HepG2 (cell line): Measurements from ENCODE around the gene PPM1E. TPM values are rescaled to one million over a fixed set of nuclear protein-coding genes. Genes with fewer than 3 reads are reported as not detected.

Source experiments
- ATAC-seq: fragments of 200-7000 bp; cut with Tn5 transposase; 3 replicates; pipeline ENCODE4 v1.9.1; 2020; ENCODE audit warnings: mild to moderate bottlenecking, moderate library complexity
- BruUV-seq: library from RNA; stranded (reverse); fragments of 400-500 nt; replicated peaks from 2 replicates; lab custom pipeline; 2021; lab: Mats Ljungman, UMichigan
- CTCF ChIA-PET: fragments of 300-600 bp; formaldehyde crosslinking; extraction: SDS; loops from one replicate; lab custom pipeline; 2021; ENCODE audit warnings: low total read pairs, inconsistent platforms, low intra/inter-chr PET ratio; lab: Yijun Ruan, JAX
- POLR2A ChIA-PET: fragments of 350-600 bp; sonication (Branson Sonifier 250); formaldehyde crosslinking; loops from one replicate; lab custom pipeline; 2020; ENCODE audit warnings: antibody characterized with exemption, inconsistent platforms; lab: Yijun Ruan, JAX
- DNase-seq: peaks from one replicate; pipeline ENCODE4 v3.0.0-alpha.2; 2015; ENCODE audit warnings: low spot score
- FAIRE-seq: peaks from 3 replicates; lab custom pipeline; 2011; peaks lifted over from hg19 to GRCh38; lab: Jason Lieb, UNC
- H2AFZ ChIP-seq: one replicate; pipeline ENCODE4 v1.6.1; 2011; ENCODE audit warnings: low read length, inconsistent platforms
- H3K27ac ChIP-seq: fragments of 300-600 bp; 3 replicates; pipeline ENCODE4 v1.8.0; 2011; ENCODE audit warnings: mixed run types, mild to moderate bottlenecking, mixed read lengths, low read length, inconsistent platforms; ENCODE audit not compliant: insufficient read depth; ENCODE audit errors: extremely low read length
- H3K27me3 ChIP-seq, 2 experiments: fragments of 200-600 bp in 1 of 2; 2 replicates in 1 of 2; 3 replicates in 1 of 2; pipeline versions ENCODE4 v1.6.0 to v1.8.0; 2011; ENCODE audit warnings: low read length in 2 of 2, mild to moderate bottlenecking in 2 of 2, moderate library complexity in 2 of 2, inconsistent platforms in 1 of 2; ENCODE audit not compliant: insufficient read depth in 2 of 2, control insufficient read depth in 1 of 2
- H3K36me3 ChIP-seq, 2 experiments: fragments of 200-600 bp in 1 of 2; replicated peaks in 1 of 2; 2 replicates in 1 of 2; 3 replicates in 1 of 2; pipeline versions ENCODE4 v1.5.1 to v1.8.0; 2011; ENCODE audit warnings: low read length in 2 of 2, inconsistent platforms in 1 of 2; ENCODE audit not compliant: insufficient read depth in 2 of 2, control insufficient read depth in 1 of 2
- H3K4me1 ChIP-seq: 2 replicates; pipeline ENCODE4 v1.5.1; 2012; ENCODE audit warnings: low read length, inconsistent platforms; ENCODE audit not compliant: insufficient read depth
- H3K4me2 ChIP-seq: 2 replicates; pipeline ENCODE4 v1.6.0; 2011; ENCODE audit warnings: low read depth, low read length, inconsistent platforms
- H3K4me3 ChIP-seq, 3 experiments: fragments of 200-600 bp in 1 of 3; sonication (generic), shearing (Covaris generic) in 1 of 3; replicated peaks in 1 of 3; 2 replicates each; pipeline ENCODE4 v1.5.1; 2011 to 2016; ENCODE audit warnings: low read length in 3 of 3, inconsistent platforms in 2 of 3, low read depth in 2 of 3, mild to moderate bottlenecking in 2 of 3, control low read depth in 1 of 3, mixed read lengths in 1 of 3; ENCODE audit not compliant: insufficient read depth in 1 of 3
- H3K79me2 ChIP-seq: one replicate; pipeline ENCODE4 v1.6.1; 2011; ENCODE audit warnings: low read length, inconsistent platforms; ENCODE audit not compliant: insufficient read depth
- H3K9ac ChIP-seq: 2 replicates; pipeline ENCODE4 v1.6.0; 2011; ENCODE audit warnings: mild to moderate bottlenecking, low read depth, low read length, inconsistent platforms; ENCODE audit not compliant: insufficient read depth
- H3K9me3 ChIP-seq: 2 replicates; pipeline ENCODE4 v1.5.1; 2012; ENCODE audit warnings: mild to moderate bottlenecking, low read length
- H4K20me1 ChIP-seq: 2 replicates; pipeline ENCODE4 v1.6.0; 2011; ENCODE audit warnings: inconsistent platforms, mild to moderate bottlenecking, low read length, moderate library complexity; ENCODE audit not compliant: insufficient read depth
- CEBPB ChIP-seq: IDR thresholded peaks from 2 replicates; pipeline ENCODE4 v1.6.1; 2011; ENCODE audit warnings: low read depth, low read length, improper control_type of control experiment, borderline replicate concordance
- HCFC1 ChIP-seq: fragments of 150-350 bp; IDR thresholded peaks from 2 replicates; pipeline ENCODE4 v1.6.1; 2014; ENCODE audit warnings: low read depth, low read length
- HNRNPLL ChIP-seq: fragments of 200-400 bp; formaldehyde crosslinking; IDR thresholded peaks from 2 replicates; pipeline ENCODE4 v1.6.1; 2017; ENCODE audit warnings: mild to moderate bottlenecking, low read depth, low read length; ENCODE audit not compliant: poor library complexity, severe bottlenecking
- MAFF ChIP-seq: IDR thresholded peaks from 2 replicates; pipeline ENCODE4 v1.6.1; 2011; ENCODE audit warnings: low read depth, low read length, improper control_type of control experiment
- MAFK ChIP-seq, 2 experiments: IDR thresholded peaks in 1 of 2; conservative IDR thresholded peaks in 1 of 2; 2 replicates each; pipeline ENCODE4 v1.6.1; 2011; ENCODE audit warnings: improper control_type of control experiment in 2 of 2, low read length in 2 of 2
- NPAS2 ChIP-seq: sonication (generic); formaldehyde crosslinking; IDR thresholded peaks from 2 replicates; pipeline ENCODE4 v1.8.0; 2022; ENCODE audit warnings: mild to moderate bottlenecking, missing genetic modification reagents, borderline replicate concordance
- PAX8 ChIP-seq: sonication (generic); formaldehyde crosslinking; IDR thresholded peaks from 2 replicates; pipeline ENCODE4 v1.8.0; 2022; ENCODE audit warnings: mild to moderate bottlenecking, missing genetic modification reagents, borderline replicate concordance
- PCBP2 ChIP-seq: fragments of 200-400 bp; formaldehyde crosslinking; optimal IDR thresholded peaks from 2 replicates; pipeline ENCODE3; 2018; ENCODE audit warnings: low read length, low read depth; ENCODE audit not compliant: poor library complexity, severe bottlenecking
- SALL1 ChIP-seq: sonication (generic); formaldehyde crosslinking; IDR thresholded peaks from 2 replicates; pipeline ENCODE4 v1.8.0; 2022; ENCODE audit warnings: mild to moderate bottlenecking, missing genetic modification reagents
- SP1 ChIP-seq, 2 experiments: fragments of 450-650 bp in 1 of 2; sonication (generic) in 1 of 2; formaldehyde crosslinking in 1 of 2; IDR thresholded peaks; 2 replicates each; pipeline versions ENCODE4 v1.4.0 to v1.6.1; 2016 to 2020; ENCODE audit warnings: missing genetic modification reagents in 1 of 2
- ZNF460 ChIP-seq: sonication (generic); formaldehyde crosslinking; IDR thresholded peaks from 2 replicates; pipeline ENCODE4 v1.5.1; 2020; ENCODE audit warnings: missing genetic modification reagents, mild to moderate bottlenecking, borderline replicate concordance
- ZNF530 ChIP-seq: sonication (generic); formaldehyde crosslinking; IDR thresholded peaks from 2 replicates; pipeline ENCODE4 v1.5.0; 2020; ENCODE audit warnings: low read depth, mild to moderate bottlenecking, missing genetic modification reagents
- ZSCAN21 ChIP-seq: sonication (generic); formaldehyde crosslinking; IDR thresholded peaks from 2 replicates; pipeline ENCODE4 v1.8.0; 2022; ENCODE audit warnings: mild to moderate bottlenecking, missing genetic modification reagents, moderate library complexity, borderline replicate concordance
- WGBS: methylation state at CpG from one replicate; pipeline ENCODE4 v1.1.6; 2017; ENCODE audit warnings: low lambda C conversion rate; 5-methylcytosine and 5-hydroxymethylcytosine counted together
- in situ Hi-C: cut with HindIII; loops from 2 replicates; pipeline ENCODE4 v1.10.0; 2017; ENCODE audit warnings: low pct_unique_long_range_greater_than_20kb; ENCODE audit not compliant: extremely low pct_ligation_motif_present
- intact Hi-C: fragments of 100-400 bp; cut with micrococcal nuclease; formaldehyde crosslinking; loops from one replicate; pipeline ENCODE4 v1.10.0; 2022; ENCODE audit not compliant: unreplicated experiment
- polyA plus RNA-seq, 8 experiments: library from polyadenylated mRNA; depleted of rRNA in 3 of 8; stranded (reverse) in 7 of 8; unstranded in 1 of 8; fragments of >200 nt; fragmentation: Illumina TruSeq in 4 of 8; extraction: Trizol in 4 of 8; gene quantifications; 2 replicates each; pipeline versions ENCODE4 v1.2.1 to v1.2.3, GENCODE V29; 2011 to 2016; ENCODE audit warnings: low read depth in 4 of 8, missing spikeins in 1 of 8, mixed read lengths in 1 of 8; ENCODE audit not compliant: insufficient read depth in 1 of 8
- total RNA-seq, 5 experiments: library from RNA; depleted of rRNA; stranded (reverse); fragments of >200 nt; fragmentation: Illumina TruSeq; extraction: Trizol; gene quantifications; 2 replicates each; pipeline ENCODE4 v1.2.3, GENCODE V29; 2016; ENCODE audit warnings: low read depth in 1 of 5
- TF ChIP-seq, protein P1 (sequence below): sonication (generic); formaldehyde crosslinking; IDR thresholded peaks from 2 replicates; pipeline ENCODE4 v1.9.0; 2021; ENCODE audit warnings: missing genetic modification reagents, borderline replicate concordance

The PPM1E gene
- total and polyA plus RNA-seq, 2 of the 13 experiments (the other 11 are each of a cell fraction or from before 2014, with no cell fraction given), result 0.15 TPM; not detected in 1

DNA sequence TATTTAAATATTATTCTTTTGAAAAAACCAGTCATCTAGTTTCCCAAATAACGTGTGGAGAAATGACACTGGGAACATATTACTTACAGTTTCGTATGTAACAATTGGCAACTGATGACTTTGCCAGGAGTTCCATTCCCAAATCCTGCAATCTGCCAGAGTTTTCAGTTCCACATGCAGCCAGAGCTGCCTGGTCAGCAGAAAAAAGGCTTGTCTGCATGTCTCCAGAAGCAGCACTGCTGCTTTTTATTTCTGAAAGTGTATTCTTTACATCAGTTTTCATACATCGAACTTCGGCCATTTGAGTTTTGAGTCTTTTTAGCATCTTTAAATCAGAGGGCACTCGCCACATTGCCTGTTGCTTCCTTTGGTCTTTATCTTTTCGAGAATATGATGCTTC is 272.7 kb downstream of the PPM1E start:
- Histone ChIP-seq H3K4me3 (no peak overlapping the region), H3K27ac (no peak overlapping the region), H3K79me2 (no peaks in the 10 kb centered on the region), H3K9me3 (no peaks in the 10 kb centered on the region)
- TF ChIP-seq NPAS2 (CRISPR knock-in tag) (no peak), MAFK (conservative IDR thresholded peaks at IDR 0.05 in 1 of 2, IDR thresholded peaks at IDR 0.05 in 1 of 2; ENCODE audit: low read length in 2 of 2) (peak; percentile 55 to 67; a peak in 3 of 4 replicates), MAFF (peak; percentile 21; the same call in 1 of the 2 replicates)
- TF ChIP-seq, all 625 proteins: peak for 2
- in situ Hi-C loops, result no loop called here
- 96% methylated on average over 6 of the region's 6 CpGs for WGBS
- ChIA-PET POLR2A (no interaction called here), CTCF (no interaction called here)
- no TSS peak for BruUV-seq
- Histone ChIP-seq H2AFZ (no peak overlapping the region), H3K36me3 (peaks cover 6 to 23% of the 10 kb centered on the region in 2 experiments), H3K27me3 (no peaks in the 10 kb centered on the region), H3K4me2 (no peak overlapping the region), H3K4me1 (no peaks in the 10 kb centered on the region), H4K20me1 (no peaks in the 10 kb centered on the region), H3K9ac (no peak overlapping the region)
- FAIRE-seq, result no peak
- intact Hi-C loops, result no loop called here
- ATAC-seq, result no peak
- no peak for DNase-seq

DNA sequence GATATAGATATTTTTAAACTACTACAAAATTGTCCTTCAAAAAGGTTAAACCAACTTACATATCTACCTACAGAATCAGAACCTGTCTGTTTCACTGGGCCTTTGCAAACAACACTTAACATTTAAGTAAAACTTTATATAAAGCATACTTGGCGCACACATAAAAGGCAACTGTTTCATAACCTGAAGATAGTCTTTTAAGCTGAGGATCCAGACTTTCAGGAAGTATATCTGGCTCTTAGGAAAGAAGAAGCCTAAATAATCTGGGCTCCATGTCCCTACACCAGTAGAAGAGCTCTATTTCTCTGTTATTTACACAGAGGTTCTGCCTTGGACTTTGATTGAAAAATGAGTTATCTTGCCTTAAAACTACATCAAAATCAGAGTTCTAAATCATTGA is 275.2 kb downstream of the PPM1E start:
- 100% methylated on average over 1 of the region's 1 CpG for WGBS
- H2AFZ ChIP-seq, result no peak overlapping the region
- no peak overlapping the region for H3K4me2 ChIP-seq
- H3K9ac ChIP-seq, result no peak overlapping the region
- DNase-seq (no peak), ATAC-seq (no peak), FAIRE-seq (no peak)
- no peaks in the 10 kb centered on the region for H3K27me3 ChIP-seq
- TF ChIP-seq CEBPB, result no peak
- TF ChIP-seq, protein P1, sequence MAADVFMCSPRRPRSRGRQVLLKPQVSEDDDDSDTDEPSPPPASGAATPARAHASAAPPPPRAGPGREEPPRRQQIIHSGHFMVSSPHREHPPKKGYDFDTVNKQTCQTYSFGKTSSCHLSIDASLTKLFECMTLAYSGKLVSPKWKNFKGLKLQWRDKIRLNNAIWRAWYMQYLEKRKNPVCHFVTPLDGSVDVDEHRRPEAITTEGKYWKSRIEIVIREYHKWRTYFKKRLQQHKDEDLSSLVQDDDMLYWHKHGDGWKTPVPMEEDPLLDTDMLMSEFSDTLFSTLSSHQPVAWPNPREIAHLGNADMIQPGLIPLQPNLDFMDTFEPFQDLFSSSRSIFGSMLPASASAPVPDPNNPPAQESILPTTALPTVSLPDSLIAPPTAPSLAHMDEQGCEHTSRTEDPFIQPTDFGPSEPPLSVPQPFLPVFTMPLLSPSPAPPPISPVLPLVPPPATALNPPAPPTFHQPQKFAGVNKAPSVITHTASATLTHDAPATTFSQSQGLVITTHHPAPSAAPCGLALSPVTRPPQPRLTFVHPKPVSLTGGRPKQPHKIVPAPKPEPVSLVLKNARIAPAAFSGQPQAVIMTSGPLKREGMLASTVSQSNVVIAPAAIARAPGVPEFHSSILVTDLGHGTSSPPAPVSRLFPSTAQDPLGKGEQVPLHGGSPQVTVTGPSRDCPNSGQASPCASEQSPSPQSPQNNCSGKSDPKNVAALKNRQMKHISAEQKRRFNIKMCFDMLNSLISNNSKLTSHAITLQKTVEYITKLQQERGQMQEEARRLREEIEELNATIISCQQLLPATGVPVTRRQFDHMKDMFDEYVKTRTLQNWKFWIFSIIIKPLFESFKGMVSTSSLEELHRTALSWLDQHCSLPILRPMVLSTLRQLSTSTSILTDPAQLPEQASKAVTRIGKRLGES (CRISPR knock-in tag), result no peak
- TF ChIP-seq HNRNPLL, result no peak
- no peak for TF ChIP-seq HCFC1
- TF ChIP-seq ZNF530 (CRISPR knock-in tag), result no peak
- no peak for TF ChIP-seq SP1 (IDR thresholded peaks at IDR 0.05)
- no peak for TF ChIP-seq SP1 (CRISPR knock-in tag; IDR thresholded peaks at IDR 0.05)
- no peak for TF ChIP-seq PAX8
- TF ChIP-seq SALL1 (CRISPR knock-in tag), result no peak
- TF ChIP-seq PCBP2, result no peak
- TF ChIP-seq ZNF460 (CRISPR knock-in tag), result no peak
- TF ChIP-seq ZSCAN21 (CRISPR knock-in tag), result no peak
- no peaks in the 10 kb centered on the region for H4K20me1 ChIP-seq
- H3K9me3 ChIP-seq, result no peaks in the 10 kb centered on the region
- intact Hi-C loops, result no loop called here
- no peaks in the 10 kb centered on the region for H3K4me1 ChIP-seq
- ChIA-PET POLR2A (no interaction called here), CTCF (no interaction called here)
- H3K27ac ChIP-seq, result no peak overlapping the region
- in situ Hi-C loops, result no loop called here
- H3K79me2 ChIP-seq, result no peaks in the 10 kb centered on the region
- H3K36me3 ChIP-seq, result peaks cover 7 to 23% of the 10 kb centered on the region in 2 experiments
- no TSS peak for BruUV-seq
- H3K4me3 ChIP-seq, result no peak overlapping the region
